Astrocyte (in vitro differentiated cells and primary cell): ENCODE data around the gene CCDC57.

Experiments used
- CTCF ChIP-seq: IDR thresholded peaks from 2 replicates; pipeline ENCODE4 v1.5.1; 2011; ENCODE audit warnings: low read depth, mild to moderate bottlenecking, inconsistent platforms, low read length, moderate library complexity; ENCODE audit not compliant: insufficient read depth
- EZH2 ChIP-seq: IDR thresholded peaks from 2 replicates; pipeline ENCODE4 v1.6.1; 2012; ENCODE audit warnings: mild to moderate bottlenecking, low read length, inconsistent platforms; ENCODE audit not compliant: insufficient read depth

GRCh38 chr17:82054351-82055022 is 158.2 kb downstream of the CCDC57 start:
- TF ChIP-seq CTCF = no peak
- TF ChIP-seq EZH2 = no peak
